ENCODE results near the gene CLDND2.

CLDND2 gene

DNA sequence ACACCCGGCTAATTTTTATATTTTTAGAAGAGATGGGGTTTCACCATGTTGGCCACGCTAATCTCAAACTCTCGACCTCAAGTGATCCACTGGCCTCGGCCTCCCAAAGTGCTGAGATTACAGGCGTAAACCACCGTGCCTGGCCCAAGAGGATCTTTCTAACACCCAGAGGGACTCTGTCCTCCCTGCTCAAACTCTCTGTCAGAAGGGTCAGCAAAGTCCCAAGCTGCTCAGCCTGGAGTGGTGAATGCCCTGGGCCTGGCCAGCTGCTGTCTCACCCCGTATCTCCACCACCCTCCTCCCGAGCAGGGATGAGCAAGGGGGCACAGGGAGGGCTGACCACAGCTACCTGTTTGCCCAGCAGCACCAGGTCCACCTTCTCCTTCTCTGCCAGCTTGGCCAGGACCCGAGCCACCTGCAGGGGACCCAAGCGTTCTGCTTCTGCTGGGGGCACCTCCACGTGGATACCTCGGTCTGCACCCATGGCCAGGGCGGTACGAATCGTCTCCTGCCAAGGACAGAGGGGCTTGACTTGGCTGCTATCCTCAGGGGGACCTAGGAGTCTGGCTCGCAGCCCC lies 15.9 kb downstream of the CLDND2 start:
- no peak for DNase-seq

DNA sequence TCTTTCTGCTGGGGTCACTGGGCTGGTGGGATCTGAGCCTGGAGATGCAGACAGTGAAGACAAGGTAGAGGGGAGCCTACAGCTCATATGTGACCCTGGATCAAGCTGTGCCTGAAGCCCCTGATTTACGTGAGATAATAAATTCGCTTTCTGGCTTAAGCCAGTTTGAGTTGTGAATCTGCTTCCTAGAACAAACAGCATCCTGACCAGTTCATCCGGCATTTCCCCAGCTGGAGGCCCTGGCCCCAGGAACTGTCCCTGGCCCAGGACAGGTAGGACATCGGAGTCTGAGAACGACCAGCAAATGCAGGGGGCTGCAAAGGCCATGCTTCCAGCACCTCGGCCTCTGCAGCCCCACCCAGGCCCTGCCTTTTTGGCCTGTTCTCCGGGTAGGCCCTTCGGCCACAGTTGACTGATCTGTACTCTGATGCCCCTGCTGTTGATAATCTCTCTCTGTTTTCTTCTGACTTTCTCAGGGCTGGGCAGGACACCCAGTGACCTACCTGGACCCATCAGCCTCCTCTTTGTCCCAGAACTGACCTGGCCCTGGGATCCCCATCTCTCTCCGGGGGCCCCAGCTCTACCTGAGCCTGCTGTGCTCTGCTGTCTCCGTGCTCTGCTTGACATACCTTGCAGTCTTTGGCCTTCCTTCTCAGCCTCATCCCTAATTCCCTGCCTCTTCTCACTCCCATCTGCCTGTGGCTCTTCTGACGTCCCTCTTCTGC lies 17.4 kb downstream of the CLDND2 start:
- DNase-seq = no peak

DNA sequence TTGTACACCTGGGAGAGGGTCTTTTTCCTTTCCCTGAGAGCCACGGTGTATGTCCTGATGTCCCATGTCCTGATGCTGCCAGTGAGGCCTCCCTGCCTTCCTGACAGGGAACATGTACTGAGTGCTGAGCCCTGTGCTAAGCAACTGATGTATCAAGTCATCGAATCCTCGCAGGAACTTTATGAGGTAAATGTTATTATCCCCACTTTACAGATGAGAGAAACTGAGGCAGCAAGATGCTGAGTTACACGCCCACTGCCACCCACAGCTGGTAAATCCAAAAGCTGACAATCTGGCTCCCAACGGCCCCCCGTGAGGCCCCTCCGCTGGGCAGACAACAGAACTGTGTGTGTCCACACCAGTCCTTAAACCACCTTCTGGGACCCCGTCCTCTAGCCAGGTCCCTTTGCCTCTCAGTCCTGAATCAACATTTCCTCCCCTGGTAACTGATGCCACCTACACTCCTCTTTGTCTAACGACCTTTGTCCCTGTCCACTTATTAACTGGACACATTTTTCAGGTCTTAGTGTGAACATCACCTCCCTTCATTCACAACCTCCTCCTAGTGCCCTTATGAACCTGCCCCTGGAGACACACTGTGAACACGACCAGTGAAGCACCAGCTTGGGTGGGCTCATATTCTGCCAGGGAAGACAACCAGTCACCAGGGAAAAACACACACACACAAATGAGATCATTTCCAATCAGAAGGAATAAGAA lies 21.4 kb downstream of the CLDND2 start:
- no peak for DNase-seq

DNA sequence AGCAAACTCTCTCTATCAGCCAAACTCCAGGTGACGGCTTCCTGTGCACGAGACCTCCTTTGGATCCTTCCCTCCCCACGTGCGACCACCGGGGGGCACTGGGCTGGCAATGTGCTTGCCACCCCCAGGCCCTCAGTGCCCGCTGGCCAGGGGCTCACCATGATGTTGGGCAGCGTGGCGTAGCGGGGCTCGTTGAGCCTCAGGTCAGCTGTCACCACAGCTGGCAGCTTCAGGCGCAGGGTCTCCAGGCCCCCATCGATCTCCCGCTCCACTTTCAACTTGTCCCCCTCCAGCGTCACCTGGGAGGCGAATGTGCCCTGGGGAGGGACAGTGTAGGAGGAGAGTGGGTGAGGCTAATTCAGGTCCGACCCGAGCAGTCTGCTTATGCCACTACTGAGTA lies 22.1 kb downstream of the CLDND2 start:
- no peak for DNase-seq

DNA sequence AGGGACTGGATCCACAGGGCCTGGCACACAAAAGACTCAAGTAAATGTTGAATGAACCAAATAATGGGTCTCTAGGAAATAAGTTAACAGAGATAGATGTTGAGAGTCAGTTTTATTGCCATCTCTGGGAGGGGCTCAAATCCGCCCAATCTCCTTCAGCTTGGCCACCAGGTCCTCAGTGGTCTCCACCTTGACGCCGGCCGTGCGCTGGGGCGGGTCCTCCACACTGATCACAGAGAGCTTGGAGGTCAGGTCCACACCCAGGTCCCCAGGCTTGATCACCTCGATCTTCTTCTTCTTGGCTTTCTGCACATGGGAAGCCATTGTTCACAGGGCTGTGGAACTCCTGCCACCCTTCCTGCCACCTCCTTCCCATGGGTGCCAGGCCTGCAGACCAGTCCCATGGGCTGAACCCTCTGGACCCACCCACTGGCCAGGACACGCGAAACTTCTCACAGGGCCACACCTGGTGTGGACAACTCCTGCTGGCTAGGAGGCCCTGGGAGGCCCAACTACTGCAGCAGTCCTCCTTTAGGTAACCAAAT lies 23.7 kb downstream of the CLDND2 start:
- DNase-seq = no peak

DNA sequence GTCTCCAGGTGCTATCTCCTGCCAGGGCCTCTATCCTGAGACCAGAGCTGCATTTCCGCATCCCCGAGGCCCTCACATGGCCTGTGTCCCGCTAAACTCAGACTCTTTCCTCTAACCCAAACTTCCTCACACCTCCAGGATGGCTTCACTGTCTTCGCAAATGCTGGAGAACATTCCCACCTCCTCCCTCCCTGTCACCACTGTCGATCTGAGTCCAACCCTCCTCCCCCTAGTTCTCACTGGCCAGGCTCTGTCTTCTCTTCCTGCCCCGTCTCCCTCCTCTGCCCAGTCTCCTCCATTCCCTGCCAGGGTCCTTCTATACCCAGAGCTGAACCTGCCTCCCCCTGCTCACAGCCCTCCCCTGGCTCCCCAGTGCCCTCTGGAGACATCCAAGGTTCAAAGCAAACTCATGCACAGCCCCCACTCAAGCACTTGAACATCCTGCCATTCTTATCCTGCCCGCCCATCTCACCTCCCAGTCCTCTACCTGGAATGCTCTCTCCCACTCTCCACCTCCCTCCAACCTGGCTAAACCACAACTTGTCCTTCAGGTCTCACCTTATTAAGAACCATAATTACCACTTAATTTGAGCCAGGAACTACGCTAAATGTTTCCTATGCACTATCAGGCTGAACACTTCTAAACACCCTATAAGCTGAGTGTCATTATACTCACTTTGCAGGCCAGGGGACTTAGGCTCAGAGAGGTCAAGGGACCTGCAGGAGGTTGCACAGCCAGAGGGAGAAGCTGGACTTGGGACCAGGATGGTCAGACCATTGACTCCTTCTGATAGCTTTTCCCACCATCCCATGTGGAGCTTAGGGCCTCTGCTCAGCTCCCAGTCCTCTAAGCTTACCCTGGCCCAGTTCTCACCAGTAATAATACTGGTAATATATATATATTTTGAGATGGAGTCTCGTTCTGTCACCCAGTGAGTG lies 25.9 kb downstream of the CLDND2 start:
- DNase-seq = no peak

DNA sequence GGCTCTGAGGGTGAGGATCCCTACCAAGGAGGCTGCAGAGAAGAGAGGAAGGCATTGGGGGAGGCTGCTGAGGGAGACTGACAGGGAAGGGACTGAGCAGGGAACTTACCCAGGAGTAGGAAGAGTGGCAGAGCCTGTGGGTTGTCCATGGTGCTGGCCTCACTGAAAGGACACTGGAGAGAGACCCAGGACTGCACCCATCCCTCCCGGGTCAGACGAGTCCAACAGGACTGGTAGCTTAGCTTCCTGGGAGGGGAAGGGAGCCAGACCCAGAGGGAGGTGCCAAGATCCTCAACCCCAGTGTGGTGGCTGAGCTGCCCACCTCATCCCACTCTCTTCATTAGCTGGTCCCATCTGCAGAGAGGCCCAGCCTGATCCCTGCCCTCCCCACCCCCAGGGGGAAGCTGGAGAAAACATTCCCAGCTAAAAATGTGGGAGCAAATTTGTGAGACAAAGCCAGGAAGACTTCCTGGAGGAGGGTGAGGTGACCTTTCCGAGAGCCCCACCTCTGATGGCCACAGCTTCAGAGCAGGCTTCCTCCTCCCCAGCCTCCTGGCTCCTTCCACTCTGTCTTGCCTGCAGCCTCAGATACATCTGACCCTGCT lies 26.7 kb downstream of the CLDND2 start, which contains the start of gene VSIG10L:
Gene VSIG10L, minus strand, starts transcription at position 164 of the 605 bp plus-strand sequence. Its CDS starts 15 bp downstream, at position 149.
- DNase-seq = peak in 1 of 2 donors; percentile 6

DNA sequence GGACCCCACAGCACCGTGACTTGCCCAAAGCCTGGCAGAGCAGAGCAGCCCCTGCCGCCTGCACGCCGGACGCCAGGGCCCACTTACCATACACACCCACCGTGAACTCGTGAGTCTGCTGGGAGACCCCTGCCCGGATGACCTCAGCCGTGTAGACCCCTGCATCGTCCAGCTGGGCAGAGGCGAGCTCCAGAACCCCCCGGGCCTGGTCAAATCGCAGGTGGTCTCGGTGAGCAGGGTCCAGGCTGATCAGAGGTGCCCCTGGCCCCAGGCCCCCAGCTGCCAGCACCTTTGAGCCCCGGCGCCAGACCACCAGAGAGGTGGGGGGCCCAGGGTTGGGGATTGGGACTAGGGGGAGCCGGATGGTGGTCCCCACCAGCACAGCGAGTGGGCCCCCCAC lies 27.7 kb downstream of the CLDND2 start:
- no peak for DNase-seq

DNA sequence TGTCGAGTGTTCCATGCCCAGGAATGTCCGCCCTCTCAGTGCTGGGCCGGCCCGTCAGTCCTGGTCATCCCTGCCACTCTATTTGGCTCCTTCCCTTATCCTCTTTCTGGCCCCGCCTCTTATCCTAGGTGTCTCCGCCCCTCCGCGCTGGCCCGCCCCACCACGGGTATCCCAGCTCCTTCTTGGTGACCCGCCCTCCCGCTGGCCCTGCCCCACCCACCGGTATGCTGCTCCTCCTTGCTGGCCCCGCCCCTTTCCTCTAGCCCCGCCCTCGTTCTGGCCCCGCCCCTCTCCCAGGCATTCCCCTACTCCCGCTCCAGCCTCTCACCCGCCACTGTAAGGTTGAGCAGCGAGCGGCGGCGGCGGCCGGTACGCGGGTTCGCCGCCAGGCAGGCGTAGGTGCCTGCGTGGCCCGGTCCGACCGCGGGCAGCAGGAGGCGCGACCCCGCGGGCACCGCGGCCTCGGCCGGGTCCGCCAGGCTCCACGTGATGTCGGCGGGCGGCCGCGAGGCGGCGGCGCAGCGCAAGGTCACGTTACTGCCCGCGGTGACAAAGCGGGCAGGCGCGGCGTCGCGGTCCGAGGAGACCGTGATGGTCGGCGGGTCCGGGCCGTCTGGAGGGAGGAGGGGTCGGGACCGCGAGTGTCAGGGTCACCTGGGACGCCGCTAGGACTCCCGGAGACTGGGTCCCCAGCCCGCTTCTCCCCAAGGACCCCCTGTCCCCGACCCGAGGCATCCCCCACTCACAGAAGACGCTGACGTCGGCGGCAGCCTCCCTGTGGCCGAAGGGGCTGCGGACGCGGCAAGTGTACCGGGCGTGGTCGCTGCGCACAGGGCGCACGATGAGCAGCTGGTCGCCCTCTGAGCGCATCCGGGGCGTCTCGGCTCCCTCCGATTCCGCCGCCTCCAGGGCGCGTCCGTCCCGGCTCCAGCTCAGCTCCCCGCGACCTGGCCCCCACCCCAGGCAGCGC lies 28.8 kb downstream of the CLDND2 start:
- peak; percentile 97 to 99 for DNase-seq

DNA sequence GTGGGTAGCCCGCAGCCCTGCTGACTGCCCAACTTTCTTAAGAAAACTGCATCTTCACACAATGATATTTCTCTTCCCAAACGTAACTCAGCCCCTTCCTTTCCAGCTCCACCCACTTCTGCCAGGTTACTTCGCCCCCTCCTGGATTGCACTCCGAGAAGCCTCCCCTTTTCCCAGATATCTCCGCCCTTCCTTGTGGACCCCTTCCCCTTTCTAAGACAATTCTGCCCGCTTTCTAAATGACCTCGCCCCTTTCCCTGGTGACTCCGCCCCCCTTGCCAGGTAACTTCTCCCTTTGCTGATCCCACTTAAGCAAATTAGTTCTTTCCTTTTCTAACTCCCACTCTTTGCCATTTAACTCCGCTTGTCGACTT lies 29.5 kb downstream of the CLDND2 start:
- no peak for DNase-seq

DNA sequence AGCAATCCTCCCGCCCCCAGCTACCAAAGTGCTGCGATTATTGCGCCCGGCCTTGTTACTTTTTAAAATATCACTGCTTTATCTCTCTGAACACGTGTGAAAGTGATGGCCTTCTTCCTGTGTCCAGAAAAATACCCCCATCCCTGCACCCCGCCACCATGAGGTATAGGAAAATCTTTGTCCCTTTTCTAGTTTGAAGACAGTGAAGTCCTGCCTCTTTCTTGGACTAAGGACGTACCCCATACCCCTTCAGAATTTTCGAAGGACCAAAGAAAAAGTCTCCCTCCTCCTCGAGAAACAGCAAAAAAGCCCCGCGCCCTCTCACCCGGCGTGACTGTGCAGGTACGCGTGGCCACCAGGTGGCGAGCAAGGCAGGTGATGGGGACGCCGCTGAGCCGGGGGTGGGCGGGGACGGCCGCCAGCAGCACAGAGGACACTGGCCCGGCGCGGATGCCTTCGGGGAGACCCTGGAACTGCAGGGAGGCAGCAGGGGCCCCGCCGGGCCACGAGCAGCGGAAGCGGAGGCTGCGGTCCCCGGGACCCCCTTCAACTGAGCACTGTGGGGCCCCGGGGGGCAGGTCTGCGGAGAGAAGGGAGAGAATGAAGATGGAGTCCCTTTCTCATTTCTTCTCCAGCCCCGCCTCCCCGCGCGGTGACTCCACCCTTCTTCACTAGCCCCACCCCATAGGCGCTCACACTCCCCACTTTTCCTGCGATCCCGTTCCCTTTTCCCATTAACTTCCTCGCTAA lies 30.1 kb downstream of the CLDND2 start:
- DNase-seq = peak; percentile 54 to 78

DNA sequence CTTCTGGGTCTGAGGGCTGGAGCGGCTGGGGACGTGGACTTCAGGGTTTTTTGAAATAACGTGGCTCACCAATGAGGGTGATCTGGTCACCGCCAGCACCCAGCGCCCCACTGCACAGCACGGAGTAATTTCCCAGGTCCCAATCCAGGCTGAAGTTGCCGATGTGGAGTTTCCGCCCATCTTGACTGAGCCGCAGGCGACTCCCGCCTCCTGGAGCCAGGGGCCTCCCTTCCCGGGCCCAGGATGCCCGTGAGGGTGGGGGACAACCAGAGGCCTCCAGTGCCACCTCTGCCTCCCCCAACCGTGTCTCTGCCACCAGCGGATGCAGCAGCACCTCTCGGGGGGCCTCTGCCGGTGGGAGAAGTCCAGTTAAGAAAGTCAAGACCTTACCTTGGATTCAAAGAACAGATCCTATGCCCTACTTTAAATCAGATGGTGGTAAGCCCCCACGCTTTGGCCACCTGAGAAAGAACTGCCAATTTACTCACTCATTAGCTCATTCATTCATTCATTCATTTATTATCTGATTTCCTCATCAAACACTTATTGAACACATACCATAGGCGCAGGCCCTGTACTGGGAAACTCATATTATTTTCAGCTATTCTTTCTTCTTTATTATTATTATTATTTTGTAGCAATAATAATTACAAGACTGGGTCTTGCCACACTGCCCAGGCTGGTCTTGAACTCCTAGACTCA lies 30.8 kb downstream of the CLDND2 start:
- DNase-seq = no peak

DNA sequence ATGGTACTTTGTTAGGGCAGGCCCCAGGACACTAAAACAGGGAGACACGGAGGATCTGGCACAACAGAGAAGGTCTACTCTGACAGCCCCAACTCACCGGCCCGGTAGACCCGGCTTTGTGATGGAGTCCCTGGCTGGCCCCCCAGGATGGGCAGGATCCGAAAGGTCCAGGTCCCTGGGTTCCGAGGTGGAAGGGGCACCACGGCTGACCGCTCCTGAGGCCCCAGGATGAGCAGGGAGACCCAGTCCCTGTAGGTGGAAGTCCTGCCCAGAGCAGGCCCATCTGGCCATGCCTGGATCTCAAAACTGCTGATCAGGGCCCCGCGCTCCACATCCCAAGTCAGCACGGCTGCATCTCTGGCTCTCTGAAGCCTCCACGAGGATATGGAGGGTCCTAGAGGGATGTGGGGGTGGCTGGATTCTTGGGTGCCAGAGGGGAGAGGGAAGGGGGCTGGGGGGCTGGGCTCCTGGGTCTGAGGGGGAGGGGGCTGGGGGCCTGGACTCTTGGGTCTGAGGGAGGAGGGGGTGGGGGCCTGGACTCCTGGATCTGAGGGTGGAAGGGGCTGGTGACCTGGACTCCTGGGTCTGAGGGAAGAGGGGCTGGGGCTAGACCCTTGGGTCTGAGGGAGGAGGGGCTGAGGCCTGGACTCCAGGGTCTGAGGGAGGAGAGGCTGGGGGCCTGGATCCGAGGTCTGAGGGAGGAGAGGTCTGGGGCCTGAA lies 31.5 kb downstream of the CLDND2 start:
- no peak for DNase-seq

DNA sequence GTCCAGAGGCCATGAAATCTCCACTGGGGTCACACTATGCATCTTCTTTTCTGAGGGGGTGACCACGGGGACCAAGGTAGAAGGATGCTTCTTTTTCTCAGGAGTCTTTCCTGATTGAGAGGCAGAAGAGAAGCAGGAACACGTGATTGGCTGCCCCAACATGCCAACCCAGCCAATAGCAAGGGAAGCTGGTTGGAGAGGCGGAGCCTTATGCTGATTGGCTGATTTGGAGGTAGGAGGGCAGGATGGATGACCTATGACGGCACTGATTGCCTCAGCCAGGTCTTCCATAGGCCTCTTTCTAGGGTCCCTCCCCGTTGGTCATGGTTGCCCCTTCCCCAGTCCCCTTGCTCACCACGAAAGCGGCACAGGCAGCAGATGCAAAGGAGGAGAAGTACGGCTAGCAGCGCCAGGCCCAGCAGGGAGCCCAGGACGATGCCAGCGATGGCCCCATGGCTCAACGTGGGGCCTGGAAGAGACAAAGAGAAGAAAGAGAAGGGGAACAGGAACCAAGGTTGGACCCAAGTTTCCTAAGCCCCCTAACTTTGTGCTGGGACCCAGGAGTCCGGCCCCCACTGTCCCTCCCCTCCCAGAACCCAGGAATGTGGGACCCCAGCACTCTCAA lies 34.9 kb downstream of the CLDND2 start:
- DNase-seq = no peak

DNA sequence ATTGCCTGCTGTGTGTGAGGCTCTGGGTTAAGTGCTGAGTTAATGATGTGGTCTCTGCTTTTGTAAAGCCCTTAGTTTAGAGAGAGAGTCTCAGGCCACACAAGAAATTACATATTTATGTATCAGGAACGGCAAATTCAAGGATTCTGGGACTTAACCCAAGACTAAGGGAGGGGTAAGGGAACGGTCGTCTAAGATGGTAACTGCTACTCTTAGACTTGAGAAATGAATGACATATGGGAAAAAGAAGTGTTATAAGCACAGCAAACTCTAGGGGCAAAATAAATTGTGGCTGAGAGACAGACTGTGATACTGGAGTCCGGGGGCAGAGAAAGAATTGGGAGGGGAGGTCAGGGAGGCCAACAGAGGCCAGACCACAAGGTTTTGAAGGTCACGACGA lies 37.1 kb downstream of the CLDND2 start:
- DNase-seq = no peak

DNA sequence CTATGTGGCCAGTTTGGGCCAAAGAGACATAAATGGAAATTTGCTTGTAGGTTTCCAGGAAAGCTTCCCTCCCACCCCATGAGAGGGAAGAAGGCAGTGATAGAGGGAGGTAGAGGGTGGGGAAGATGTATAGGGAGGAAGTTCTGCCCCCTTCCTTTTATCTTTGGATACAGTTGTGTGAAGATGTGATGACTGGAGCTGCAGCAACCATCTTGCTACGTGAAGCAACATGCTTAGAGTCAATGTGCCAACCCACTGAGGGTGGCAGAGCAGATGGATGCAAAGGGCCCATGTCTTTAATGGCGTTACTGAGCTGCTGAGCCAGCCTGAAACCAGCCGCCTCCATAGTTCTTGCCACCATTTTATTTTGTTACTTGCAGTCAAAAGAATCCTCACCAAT lies 37.6 kb downstream of the CLDND2 start:
- no peak for DNase-seq

DNA sequence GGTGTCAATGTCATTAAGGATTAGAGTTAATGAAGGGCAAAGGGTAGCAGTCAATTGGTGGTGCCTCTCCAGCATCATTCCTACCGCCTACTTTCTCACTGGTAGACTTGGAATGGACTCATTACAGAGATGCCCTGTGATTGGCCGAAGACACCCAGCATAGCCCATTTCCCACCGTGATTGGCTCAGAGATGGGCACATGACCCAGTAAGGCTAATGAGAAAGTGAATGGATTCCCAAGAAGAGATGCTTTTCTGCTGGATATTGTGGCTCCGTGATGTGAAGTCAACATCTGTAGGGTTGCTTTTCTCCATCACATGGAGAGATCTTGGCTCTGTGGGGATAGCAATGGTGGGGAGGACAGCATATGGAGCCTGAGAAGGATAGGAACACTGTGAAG lies 38.4 kb downstream of the CLDND2 start:
- no peak for DNase-seq

DNA sequence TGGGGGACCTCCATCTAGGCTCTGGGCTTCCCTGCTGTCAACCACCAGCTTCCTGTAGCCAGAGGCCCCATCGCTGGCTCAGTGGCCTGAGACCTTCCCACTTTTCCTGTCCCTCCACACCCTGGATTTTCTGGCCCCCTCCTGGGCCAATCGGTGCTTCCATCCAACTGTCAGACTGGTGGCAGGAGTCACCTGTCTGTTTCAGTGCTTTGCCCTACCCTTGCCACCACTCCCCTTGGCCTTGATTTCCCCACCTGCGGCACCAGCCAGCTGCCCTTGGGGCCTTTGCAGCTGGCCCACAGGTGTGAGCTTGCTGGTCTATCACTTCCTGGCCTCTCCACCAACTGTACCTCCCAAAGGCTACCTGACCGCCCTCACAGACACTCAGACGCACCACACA lies 39.4 kb downstream of the CLDND2 start:
- no peak for DNase-seq
